PC-9 (cell line): ENCODE data around the gene TNRC6C. TPM values are rescaled to one million over a fixed set of nuclear protein-coding genes. Genes with fewer than 3 reads are reported as not detected.

Source experiments
- BruUV-seq: library from RNA; stranded (reverse); fragments of 400-500 nt; replicated peaks from 2 replicates; lab custom pipeline; 2021; lab: Mats Ljungman, UMichigan
- CTCF ChIA-PET: fragments of 300-600 bp; sonication (Branson Sonifier 250); formaldehyde crosslinking; loops from one replicate; lab custom pipeline; 2022; ENCODE audit warnings: antibody characterized with exemption; lab: Charles Lee
- POLR2A ChIA-PET: fragments of 300-600 bp; sonication (Branson Sonifier 250); formaldehyde crosslinking; loops from one replicate; lab custom pipeline; 2022; ENCODE audit warnings: antibody characterized with exemption; ENCODE audit not compliant: unreplicated experiment; lab: Charles Lee
- DNase-seq, 2 experiments: peaks; one replicate each; pipeline versions ENCODE4 v3.0.0 to v3.0.0-alpha.2; 2015 to 2022; ENCODE audit warnings: mixed read lengths in 1 of 2
- H2AFZ ChIP-seq: fragments of 200-600 bp; sonication (generic); 2 replicates; pipeline ENCODE4 v1.8.1; 2017; ENCODE audit warnings: antibody characterized with exemption
- H3F3A ChIP-seq: fragments of 200-600 bp; sonication (generic); 2 replicates; pipeline ENCODE4 v1.8.1; 2017; ENCODE audit warnings: antibody characterized with exemption, mild to moderate bottlenecking, low read depth; ENCODE audit not compliant: insufficient read depth
- H3K27ac ChIP-seq: fragments of 200-600 bp; sonication (generic); 2 replicates; pipeline ENCODE4 v1.6.1; 2016; ENCODE audit warnings: mixed run types
- H3K27me3 ChIP-seq: fragments of 200-600 bp; sonication (generic); 2 replicates; pipeline ENCODE4 v1.6.1; 2016; ENCODE audit warnings: low read depth, mixed run types; ENCODE audit not compliant: insufficient read depth
- H3K36me3 ChIP-seq: fragments of 200-600 bp; sonication (generic); 2 replicates; pipeline ENCODE4 v1.6.1; 2016; ENCODE audit warnings: low read depth, mixed run types
- H3K4me1 ChIP-seq: fragments of 200-600 bp; sonication (generic); replicated peaks from 2 replicates; pipeline ENCODE4 v1.6.1; 2016; ENCODE audit warnings: mixed run types; ENCODE audit not compliant: insufficient read depth
- H3K4me2 ChIP-seq: fragments of 200-600 bp; sonication (generic); 2 replicates; pipeline ENCODE4 v1.6.1; 2017; ENCODE audit warnings: mixed run types
- H3K4me3 ChIP-seq: fragments of 200-600 bp; sonication (generic); 2 replicates; pipeline ENCODE4 v1.6.1; 2016; ENCODE audit warnings: mixed run types
- H3K79me2 ChIP-seq: fragments of 200-600 bp; sonication (generic); 2 replicates; pipeline ENCODE4 v1.6.1; 2017; ENCODE audit warnings: low read depth, mixed run types
- H3K9me2 ChIP-seq: fragments of 200-600 bp; sonication (generic); 2 replicates; pipeline ENCODE4 v1.8.1; 2017; ENCODE audit warnings: mild to moderate bottlenecking; ENCODE audit not compliant: insufficient read depth
- H3K9me3 ChIP-seq: fragments of 200-600 bp; sonication (generic); 2 replicates; pipeline ENCODE4 v1.8.1; 2016; ENCODE audit warnings: low read depth; ENCODE audit not compliant: insufficient read depth
- H4K20me1 ChIP-seq: fragments of 200-600 bp; sonication (generic); 2 replicates; pipeline ENCODE4 v1.8.1; 2017; ENCODE audit not compliant: insufficient read depth
- EZH2 ChIP-seq: fragments of 200-600 bp; sonication (generic); IDR thresholded peaks from 2 replicates; pipeline ENCODE4 v1.8.0; 2017; ENCODE audit warnings: antibody characterized with exemption, low read depth
- intact Hi-C: fragments of 100-400 bp; cut with micrococcal nuclease; formaldehyde crosslinking; loops from one replicate; pipeline ENCODE4 v1.10.0; 2022; ENCODE audit not compliant: unreplicated experiment
- total RNA-seq: library from RNA; stranded (reverse); gene quantifications from 2 replicates; pipeline ENCODE4 v1.2.3, GENCODE V29; 2021
- TF ChIP-seq, protein P1 (sequence below): fragments of 200-600 bp; sonication (generic); conservative IDR thresholded peaks from 2 replicates; pipeline ENCODE4 v1.6.1; 2017; ENCODE audit warnings: mixed run types, antibody characterized with exemption, mild to moderate bottlenecking, moderate library complexity

TNRC6C gene
- total RNA-seq, 1 experiment from 2014 or later = 0.37 TPM

DNA sequence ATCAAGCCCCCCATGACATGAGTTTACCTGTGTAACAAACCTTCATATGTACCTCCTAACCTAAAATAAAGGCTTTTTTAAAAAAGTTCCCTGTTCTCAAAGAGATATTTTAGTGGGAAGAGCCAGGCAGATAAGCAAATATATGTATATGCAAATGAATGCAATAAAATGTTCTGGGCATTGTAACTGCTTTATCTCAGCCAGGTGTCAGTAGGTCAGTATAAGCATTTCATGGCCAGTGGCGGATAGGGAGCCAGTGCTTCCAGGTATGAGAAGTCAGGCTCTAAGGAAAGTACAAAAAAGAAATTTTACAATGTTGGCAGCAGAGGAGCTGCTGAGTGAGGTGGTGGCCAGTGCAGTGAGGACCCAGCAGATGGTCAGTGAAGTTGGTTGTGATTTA lies 53.9 kb downstream of the TNRC6C start:
- POLR2A ChIA-PET = no interaction called here
- Histone ChIP-seq H3K9me3 (no peaks in the 10 kb centered on the region), H3K4me2 (no peak overlapping the region), H4K20me1 (no peaks in the 10 kb centered on the region), H3F3A (no peaks in the 10 kb centered on the region), H3K4me3 (no peak overlapping the region), H3K9me2 (no peaks in the 10 kb centered on the region), H2AFZ (no peak overlapping the region), H3K27me3 (peaks cover 58% of the 10 kb centered on the region), H3K27ac (no peak overlapping the region), H3K79me2 (no peaks in the 10 kb centered on the region), H3K36me3 (no peaks in the 10 kb centered on the region), H3K4me1 (no peaks in the 10 kb centered on the region)
- intact Hi-C loops = loop anchor here (10.0 kb wide), 1 partner anchor 678 kb away; no protein-coding TSS in a partner anchor
- no peak for DNase-seq
- TF ChIP-seq, protein P1, sequence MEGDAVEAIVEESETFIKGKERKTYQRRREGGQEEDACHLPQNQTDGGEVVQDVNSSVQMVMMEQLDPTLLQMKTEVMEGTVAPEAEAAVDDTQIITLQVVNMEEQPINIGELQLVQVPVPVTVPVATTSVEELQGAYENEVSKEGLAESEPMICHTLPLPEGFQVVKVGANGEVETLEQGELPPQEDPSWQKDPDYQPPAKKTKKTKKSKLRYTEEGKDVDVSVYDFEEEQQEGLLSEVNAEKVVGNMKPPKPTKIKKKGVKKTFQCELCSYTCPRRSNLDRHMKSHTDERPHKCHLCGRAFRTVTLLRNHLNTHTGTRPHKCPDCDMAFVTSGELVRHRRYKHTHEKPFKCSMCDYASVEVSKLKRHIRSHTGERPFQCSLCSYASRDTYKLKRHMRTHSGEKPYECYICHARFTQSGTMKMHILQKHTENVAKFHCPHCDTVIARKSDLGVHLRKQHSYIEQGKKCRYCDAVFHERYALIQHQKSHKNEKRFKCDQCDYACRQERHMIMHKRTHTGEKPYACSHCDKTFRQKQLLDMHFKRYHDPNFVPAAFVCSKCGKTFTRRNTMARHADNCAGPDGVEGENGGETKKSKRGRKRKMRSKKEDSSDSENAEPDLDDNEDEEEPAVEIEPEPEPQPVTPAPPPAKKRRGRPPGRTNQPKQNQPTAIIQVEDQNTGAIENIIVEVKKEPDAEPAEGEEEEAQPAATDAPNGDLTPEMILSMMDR = no peak
- BruUV-seq = no TSS peak
- CTCF ChIA-PET = interaction anchor here (2.6 kb wide), 1 partner anchor 469 kb away, joined by 11 read pairs; no protein-coding TSS in a partner anchor

DNA sequence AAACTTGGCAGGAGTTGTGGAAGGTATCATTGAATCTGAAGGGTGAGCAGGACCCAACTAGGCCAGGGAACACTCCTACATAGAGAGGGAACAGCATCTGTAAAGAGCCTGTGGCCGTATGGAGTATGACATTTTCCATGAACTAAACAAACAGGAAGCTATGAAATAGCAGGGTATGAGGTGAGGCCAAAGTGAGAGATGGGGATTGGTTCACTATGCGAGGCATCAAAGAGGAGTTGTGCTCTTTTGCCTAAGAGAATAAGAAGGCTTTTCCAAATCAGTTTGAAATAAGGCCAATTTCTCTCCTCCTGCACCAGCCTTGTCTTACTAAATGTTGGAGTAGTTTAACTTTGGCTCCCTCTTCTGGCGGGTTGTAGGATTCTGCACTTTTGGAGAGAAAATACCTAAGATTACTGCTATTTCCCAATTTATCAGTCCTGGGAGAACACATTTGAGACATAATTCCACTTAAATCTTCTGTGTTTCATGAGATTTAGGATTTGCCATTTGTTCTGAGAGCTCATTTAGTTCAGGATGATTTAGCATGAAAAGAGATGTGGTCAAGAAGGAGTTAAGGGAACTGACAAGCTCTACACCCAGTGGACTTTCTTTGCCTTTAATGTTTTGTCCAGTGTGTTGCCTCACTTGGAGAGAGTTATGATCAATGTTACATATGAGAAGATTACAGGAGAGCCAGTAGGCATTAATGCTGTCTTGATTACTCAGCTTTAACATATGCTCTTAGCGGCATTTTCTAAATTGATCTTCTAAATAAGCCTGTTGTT lies 55.4 kb downstream of the TNRC6C start:
- Histone ChIP-seq H3K9me3 (no peaks in the 10 kb centered on the region), H3K4me2 (no peak overlapping the region), H2AFZ (no peak overlapping the region), H3K4me3 (no peak overlapping the region), H3K36me3 (no peaks in the 10 kb centered on the region), H3F3A (no peaks in the 10 kb centered on the region), H3K27me3 (peaks cover 61% of the 10 kb centered on the region), H3K27ac (no peak overlapping the region), H3K79me2 (no peaks in the 10 kb centered on the region), H4K20me1 (no peaks in the 10 kb centered on the region), H3K4me1 (no peaks in the 10 kb centered on the region), H3K9me2 (no peaks in the 10 kb centered on the region)
- TF ChIP-seq EZH2 = no peak
- TF ChIP-seq, protein P1 = peak; percentile 75
- BruUV-seq = no TSS peak
- peak; percentile 26 to 37 for DNase-seq
- ChIA-PET CTCF (interaction anchor here (0.7 to 2.6 kb wide), 3 partner anchors 471 to 937 kb away, joined by 3 to 11 read pairs (median 5); no protein-coding TSS in a partner anchor), POLR2A (no interaction called here)
- intact Hi-C loops = loop anchor here (2.0 to 10.0 kb wide), 2 partner anchors 471 to 679 kb away; no protein-coding TSS in a partner anchor

DNA sequence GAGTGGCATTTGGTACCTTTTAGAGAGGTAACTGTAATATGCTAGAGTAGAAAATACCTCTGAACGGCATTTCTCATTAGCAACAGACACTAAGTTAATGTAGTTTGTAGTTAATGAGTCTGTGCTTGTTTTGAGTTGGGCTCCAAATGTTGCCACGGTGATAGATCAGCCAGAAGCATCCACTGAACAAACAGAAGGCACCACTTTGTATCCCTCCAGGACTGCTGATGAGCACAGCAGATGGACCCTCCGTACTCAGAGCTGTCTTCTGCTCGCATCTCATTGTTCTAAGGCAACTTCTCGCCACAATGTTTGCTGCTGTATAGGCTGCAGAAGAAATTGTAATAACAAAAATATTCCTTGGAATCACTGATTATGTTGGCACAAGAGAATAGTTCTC lies 56.1 kb downstream of the TNRC6C start:
- H3K4me3 ChIP-seq = no peak overlapping the region
- H3K36me3 ChIP-seq = no peaks in the 10 kb centered on the region
- ChIA-PET CTCF (interaction anchor here (0.7 to 2.6 kb wide), 3 partner anchors 472 to 938 kb away, joined by 3 to 11 read pairs (median 5); no protein-coding TSS in a partner anchor), POLR2A (no interaction called here)
- no peaks in the 10 kb centered on the region for H3K79me2 ChIP-seq
- TF ChIP-seq, protein P1 = no peak
- no peak for TF ChIP-seq EZH2
- H3F3A ChIP-seq = no peaks in the 10 kb centered on the region
- no peak overlapping the region for H3K4me2 ChIP-seq
- no peaks in the 10 kb centered on the region for H4K20me1 ChIP-seq
- intact Hi-C loops = loop anchor here (2.0 to 10.0 kb wide), 3 partner anchors 238 to 680 kb away; no protein-coding TSS in a partner anchor
- no peak for DNase-seq
- BruUV-seq = no TSS peak
- H2AFZ ChIP-seq = no peak overlapping the region
- no peaks in the 10 kb centered on the region for H3K9me2 ChIP-seq
- H3K27me3 ChIP-seq = peaks cover 59% of the 10 kb centered on the region
- no peaks in the 10 kb centered on the region for H3K4me1 ChIP-seq
- no peaks in the 10 kb centered on the region for H3K9me3 ChIP-seq
- H3K27ac ChIP-seq = no peak overlapping the region
